HEK293 (cell line): ENCODE data around the gene PDAP1.

Experiments used
- GFI1B ChIP-seq: fragments of 450-650 bp; formaldehyde crosslinking; IDR thresholded peaks from 2 replicates; pipeline ENCODE4 v1.5.1; 2016; ENCODE audit warnings: missing biosample characterization, missing genetic modification characterization
- HOXA7 ChIP-seq: sonication (generic); formaldehyde crosslinking; IDR thresholded peaks from 2 replicates; pipeline ENCODE4 v1.8.1; 2022; ENCODE audit warnings: missing genetic modification reagents, borderline replicate concordance
- MYNN ChIP-seq: fragments of 450-650 bp; formaldehyde crosslinking; IDR thresholded peaks from 2 replicates; pipeline ENCODE4 v1.5.1; 2016; ENCODE audit warnings: missing biosample characterization, missing genetic modification characterization, borderline replicate concordance
- OVOL3 ChIP-seq: fragments of 450-650 bp; formaldehyde crosslinking; IDR thresholded peaks from 2 replicates; pipeline ENCODE4 v1.5.1; 2016; ENCODE audit warnings: missing biosample characterization, missing genetic modification characterization
- REST ChIP-seq: fragments of 450-650 bp; formaldehyde crosslinking; IDR thresholded peaks from 2 replicates; pipeline ENCODE4 v1.5.1; 2016; ENCODE audit warnings: missing biosample characterization, missing genetic modification characterization
- TRIM28 ChIP-seq: IDR thresholded peaks from 2 replicates; pipeline ENCODE4 v1.6.1; 2011; ENCODE audit warnings: low read length, control low read depth, borderline replicate concordance
- ZIC2 ChIP-seq: fragments of 450-650 bp; formaldehyde crosslinking; IDR thresholded peaks from 2 replicates; pipeline ENCODE4 v1.5.1; 2016; ENCODE audit warnings: missing biosample characterization, missing genetic modification characterization
- ZNF121 ChIP-seq: fragments of 450-650 bp; formaldehyde crosslinking; IDR thresholded peaks from 2 replicates; pipeline ENCODE4 v1.5.1; 2016; ENCODE audit warnings: missing biosample characterization, missing genetic modification characterization
- ZNF133 ChIP-seq: fragments of 450-650 bp; formaldehyde crosslinking; IDR thresholded peaks from 2 replicates; pipeline ENCODE4 v1.5.1; 2016; ENCODE audit warnings: missing biosample characterization, missing genetic modification characterization
- ZNF140 ChIP-seq: fragments of 450-650 bp; formaldehyde crosslinking; IDR thresholded peaks from 2 replicates; pipeline ENCODE4 v1.5.1; 2016; ENCODE audit warnings: missing biosample characterization, missing genetic modification characterization
- ZNF146 ChIP-seq: fragments of 450-650 bp; formaldehyde crosslinking; IDR thresholded peaks from 2 replicates; pipeline ENCODE4 v1.5.1; 2016; ENCODE audit warnings: missing biosample characterization, missing genetic modification characterization
- ZNF155 ChIP-seq: fragments of 450-650 bp; formaldehyde crosslinking; IDR thresholded peaks from 2 replicates; pipeline ENCODE4 v1.5.1; 2016; ENCODE audit warnings: missing biosample characterization, missing genetic modification characterization
- ZNF221 ChIP-seq: fragments of 450-650 bp; formaldehyde crosslinking; IDR thresholded peaks from 2 replicates; pipeline ENCODE4 v1.5.1; 2017; ENCODE audit warnings: missing biosample characterization, missing genetic modification characterization, borderline replicate concordance
- ZNF23 ChIP-seq: fragments of 450-650 bp; formaldehyde crosslinking; IDR thresholded peaks from 2 replicates; pipeline ENCODE4 v1.5.1; 2016; ENCODE audit warnings: missing biosample characterization, missing genetic modification characterization, borderline replicate concordance
- ZNF274 ChIP-seq, 2 experiments: fragments of 200-500 bp in 1 of 2; fragments of 450-650 bp in 1 of 2; sonication (Bioruptor generic) in 1 of 2; formaldehyde crosslinking in 1 of 2; IDR thresholded peaks; 2 replicates each; pipeline versions ENCODE4 v1.5.1 to v1.6.1; 2014 to 2016; ENCODE audit warnings: borderline replicate concordance in 1 of 2, inconsistent platforms in 1 of 2, low read length in 1 of 2, missing biosample characterization in 1 of 2, missing genetic modification characterization in 1 of 2
- ZNF280D ChIP-seq: fragments of 450-650 bp; formaldehyde crosslinking; IDR thresholded peaks from 2 replicates; pipeline ENCODE4 v1.5.1; 2016; ENCODE audit warnings: missing biosample characterization, missing genetic modification characterization
- ZNF292 ChIP-seq: fragments of 450-650 bp; formaldehyde crosslinking; IDR thresholded peaks from 2 replicates; pipeline ENCODE4 v1.5.1; 2016; ENCODE audit warnings: low read depth, missing biosample characterization, missing genetic modification characterization, borderline replicate concordance
- ZNF398 ChIP-seq: fragments of 450-650 bp; formaldehyde crosslinking; IDR thresholded peaks from 2 replicates; pipeline ENCODE4 v1.5.1; 2017; ENCODE audit warnings: missing biosample characterization, missing genetic modification characterization
- ZNF48 ChIP-seq: fragments of 450-650 bp; formaldehyde crosslinking; IDR thresholded peaks from 2 replicates; pipeline ENCODE4 v1.5.1; 2016; ENCODE audit warnings: missing biosample characterization, missing genetic modification characterization
- ZNF549 ChIP-seq: fragments of 450-650 bp; IDR thresholded peaks from 2 replicates; pipeline ENCODE4 v1.5.1; 2018; ENCODE audit warnings: missing biosample characterization, missing genetic modification characterization, mild to moderate bottlenecking, inconsistent platforms, moderate library complexity
- ZNF558 ChIP-seq: fragments of 450-650 bp; formaldehyde crosslinking; IDR thresholded peaks from 2 replicates; pipeline ENCODE4 v1.5.1; 2016; ENCODE audit warnings: missing biosample characterization, missing genetic modification characterization
- ZNF624 ChIP-seq: fragments of 450-650 bp; formaldehyde crosslinking; IDR thresholded peaks from 2 replicates; pipeline ENCODE4 v1.5.1; 2017; ENCODE audit warnings: missing biosample characterization, missing genetic modification characterization
- ZXDB ChIP-seq: fragments of 450-650 bp; formaldehyde crosslinking; IDR thresholded peaks from 2 replicates; pipeline ENCODE4 v1.5.1; 2016; ENCODE audit warnings: missing biosample characterization, missing genetic modification characterization
- TF ChIP-seq, protein P1 (sequence below): fragments of 450-650 bp; IDR thresholded peaks from 2 replicates; pipeline ENCODE4 v1.5.1; 2018; ENCODE audit warnings: missing biosample characterization, mild to moderate bottlenecking, missing genetic modification characterization

The PDAP1 gene

DNA sequence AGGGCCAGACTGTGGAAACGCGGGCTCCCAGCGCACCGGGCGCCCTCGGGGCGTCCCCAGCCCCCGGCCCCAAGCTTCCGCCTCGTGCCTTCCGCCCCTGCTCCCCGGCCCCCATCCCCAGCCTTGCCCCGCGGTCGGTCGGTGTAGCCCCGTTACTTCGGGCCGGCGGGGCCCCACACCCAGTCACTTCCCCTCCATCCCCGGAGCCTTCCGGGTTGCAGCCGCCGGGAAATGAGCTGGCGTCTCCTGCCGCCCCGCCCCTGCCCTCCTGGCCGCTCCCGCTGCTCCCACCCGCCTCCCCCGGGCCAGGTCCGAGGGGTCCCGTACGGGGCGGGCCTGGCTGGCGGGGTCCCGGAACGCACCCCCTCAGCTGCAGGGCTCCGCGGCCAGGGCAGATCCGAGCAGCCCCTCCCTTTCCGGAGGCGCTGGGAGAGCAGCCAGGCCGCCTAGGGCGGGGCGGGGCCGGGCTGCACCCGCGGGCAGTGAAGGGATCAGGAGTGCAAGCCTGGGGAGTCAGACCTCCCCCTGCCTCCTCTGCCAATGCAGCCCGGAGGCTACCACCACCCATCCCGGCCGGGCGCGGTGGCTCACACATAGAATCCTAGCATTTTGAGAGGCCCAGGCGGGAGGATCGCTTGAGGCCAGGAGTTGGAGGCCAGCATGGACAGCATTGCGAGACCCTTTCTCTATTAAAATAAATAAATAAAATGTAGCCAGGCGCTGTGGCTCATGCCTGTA is 33.2 kb downstream of the PDAP1 start (continued):
- no peak for TF ChIP-seq ZNF133 (tag by site-specific recombination)
- TF ChIP-seq HOXA7 (CRISPR knock-in tag), result no peak
- TF ChIP-seq REST (tag by site-specific recombination), result no peak
- no peak for TF ChIP-seq MYNN
- TF ChIP-seq ZNF274 (IDR thresholded peaks at IDR 0.05; ENCODE audit: low read length), result no peak
- TF ChIP-seq ZNF274 (tag by site-specific recombination; IDR thresholded peaks at IDR 0.05; ENCODE audit: borderline replicate concordance), result no peak
- TF ChIP-seq OVOL3 (tag by site-specific recombination), result no peak
- TF ChIP-seq ZNF398, result peak; percentile 71
- TF ChIP-seq ZXDB, result 0 out of 2 replicates have a peak, but pooled peaks have one; percentile 12
- no peak for TF ChIP-seq TRIM28
- TF ChIP-seq ZNF23 (tag by site-specific recombination), result no peak
- TF ChIP-seq GFI1B (tag by site-specific recombination), result no peak
- TF ChIP-seq ZNF558 (tag by site-specific recombination), result no peak
- TF ChIP-seq ZNF624 (tag by site-specific recombination), result no peak
- TF ChIP-seq ZNF146 (tag by site-specific recombination), result no peak
- TF ChIP-seq, protein P1, sequence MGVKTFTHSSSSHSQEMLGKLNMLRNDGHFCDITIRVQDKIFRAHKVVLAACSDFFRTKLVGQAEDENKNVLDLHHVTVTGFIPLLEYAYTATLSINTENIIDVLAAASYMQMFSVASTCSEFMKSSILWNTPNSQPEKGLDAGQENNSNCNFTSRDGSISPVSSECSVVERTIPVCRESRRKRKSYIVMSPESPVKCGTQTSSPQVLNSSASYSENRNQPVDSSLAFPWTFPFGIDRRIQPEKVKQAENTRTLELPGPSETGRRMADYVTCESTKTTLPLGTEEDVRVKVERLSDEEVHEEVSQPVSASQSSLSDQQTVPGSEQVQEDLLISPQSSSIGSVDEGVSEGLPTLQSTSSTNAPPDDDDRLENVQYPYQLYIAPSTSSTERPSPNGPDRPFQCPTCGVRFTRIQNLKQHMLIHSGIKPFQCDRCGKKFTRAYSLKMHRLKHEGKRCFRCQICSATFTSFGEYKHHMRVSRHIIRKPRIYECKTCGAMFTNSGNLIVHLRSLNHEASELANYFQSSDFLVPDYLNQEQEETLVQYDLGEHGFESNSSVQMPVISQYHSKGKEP (tag by site-specific recombination), result no peak
- TF ChIP-seq ZNF140 (tag by site-specific recombination), result no peak
- TF ChIP-seq ZNF121 (tag by site-specific recombination), result peak; percentile 99
- TF ChIP-seq ZNF221 (tag by site-specific recombination), result no peak
- no peak for TF ChIP-seq ZNF292
- no peak for TF ChIP-seq ZNF549
- TF ChIP-seq ZNF48 (tag by site-specific recombination), result no peak
- no peak for TF ChIP-seq ZNF155 (tag by site-specific recombination)
- TF ChIP-seq ZIC2 (tag by site-specific recombination), result peak; percentile 53; the same call in 1 of the 2 replicates
- TF ChIP-seq ZNF280D (tag by site-specific recombination), result no peak
